NCI-H1436 treated with DMSO at 0.1 percent for 48 hours (cell line): ENCODE results near the gene CNOT9.

Experiments
- DNase-seq: peaks from one replicate; lab custom pipeline; 2025; lab: John Stamatoyannopoulos, UW

The CNOT9 gene

DNA sequence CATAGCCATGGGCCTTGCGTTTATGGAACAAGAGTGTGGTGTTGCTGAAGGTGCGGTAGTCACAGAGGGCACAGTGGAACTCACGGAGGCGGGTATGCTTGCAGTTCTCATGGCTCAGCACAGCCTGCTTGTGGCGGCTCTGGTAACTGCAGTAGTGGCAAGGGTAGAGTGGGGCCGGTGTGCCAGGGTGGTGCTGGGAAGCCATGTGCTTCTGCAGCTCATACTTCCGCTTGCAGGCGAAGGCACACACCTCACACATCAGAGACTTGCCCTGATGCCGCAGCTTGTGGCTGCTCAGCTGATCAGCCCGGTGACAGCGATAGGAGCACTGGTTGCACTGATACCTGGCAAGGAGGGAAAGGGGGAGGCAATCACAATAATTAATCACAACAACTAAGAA is 76.1 kb downstream of the CNOT9 start:
- no peak for DNase-seq

DNA sequence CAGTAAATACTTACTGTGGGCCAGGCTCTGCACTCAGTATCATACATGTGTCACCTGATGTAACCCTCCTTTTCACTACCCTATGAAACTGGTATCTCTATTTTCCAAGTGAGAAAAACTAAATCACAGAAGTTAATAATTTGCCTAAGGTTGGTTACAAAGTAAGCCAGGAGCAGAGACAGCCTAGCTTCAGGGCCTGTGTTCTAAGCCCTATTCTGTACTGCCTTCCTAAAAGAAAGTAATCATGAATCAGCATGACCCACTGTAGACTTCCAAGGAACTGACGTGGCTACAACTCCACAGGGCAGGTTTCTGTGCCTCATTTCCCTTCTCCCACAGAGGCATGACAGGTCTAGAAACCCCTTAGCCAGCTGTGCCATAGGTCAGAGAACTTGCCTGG is 76.5 kb downstream of the CNOT9 start:
- DNase-seq: no peak
